ENCODE data around the gene SLC34A1. TPM values are rescaled to one million over a fixed set of nuclear protein-coding genes. Genes with fewer than 3 reads are reported as not detected.
"Not testable (repeated sequence)": the region's sequence is repeated elsewhere in the genome, so short reads cannot be mapped to it uniquely, and the experiment has no call there.

Gene SLC34A1
- total RNA-seq, 6 donors from 2014 or later, result not detected

DNA sequence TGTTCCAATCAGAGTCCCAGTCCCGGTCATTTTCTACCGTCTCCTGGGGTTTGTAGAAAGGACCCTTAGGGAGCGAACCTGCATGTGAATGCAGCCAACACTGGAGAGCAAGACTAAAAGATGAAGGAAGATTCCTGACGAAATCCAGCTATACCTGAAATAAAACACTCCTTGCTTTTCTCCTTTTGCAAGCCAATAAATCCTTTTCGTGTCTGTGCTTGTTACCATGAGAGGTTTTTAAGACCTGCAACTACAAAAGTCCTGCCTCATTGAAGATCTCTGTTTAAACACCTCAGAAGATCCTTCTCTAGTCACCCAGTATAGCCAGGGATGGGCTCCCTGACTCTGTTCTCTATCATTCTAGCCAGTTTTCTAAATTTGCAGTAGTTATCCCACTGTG is 10.0 kb upstream of the SLC34A1 start:
- TF ChIP-seq EP300 (IDR thresholded peaks at IDR 0.05), result no peak
- no peak for TF ChIP-seq POLR2AphosphoS5 (IDR thresholded peaks at IDR 0.05)
- TF ChIP-seq, protein P1, sequence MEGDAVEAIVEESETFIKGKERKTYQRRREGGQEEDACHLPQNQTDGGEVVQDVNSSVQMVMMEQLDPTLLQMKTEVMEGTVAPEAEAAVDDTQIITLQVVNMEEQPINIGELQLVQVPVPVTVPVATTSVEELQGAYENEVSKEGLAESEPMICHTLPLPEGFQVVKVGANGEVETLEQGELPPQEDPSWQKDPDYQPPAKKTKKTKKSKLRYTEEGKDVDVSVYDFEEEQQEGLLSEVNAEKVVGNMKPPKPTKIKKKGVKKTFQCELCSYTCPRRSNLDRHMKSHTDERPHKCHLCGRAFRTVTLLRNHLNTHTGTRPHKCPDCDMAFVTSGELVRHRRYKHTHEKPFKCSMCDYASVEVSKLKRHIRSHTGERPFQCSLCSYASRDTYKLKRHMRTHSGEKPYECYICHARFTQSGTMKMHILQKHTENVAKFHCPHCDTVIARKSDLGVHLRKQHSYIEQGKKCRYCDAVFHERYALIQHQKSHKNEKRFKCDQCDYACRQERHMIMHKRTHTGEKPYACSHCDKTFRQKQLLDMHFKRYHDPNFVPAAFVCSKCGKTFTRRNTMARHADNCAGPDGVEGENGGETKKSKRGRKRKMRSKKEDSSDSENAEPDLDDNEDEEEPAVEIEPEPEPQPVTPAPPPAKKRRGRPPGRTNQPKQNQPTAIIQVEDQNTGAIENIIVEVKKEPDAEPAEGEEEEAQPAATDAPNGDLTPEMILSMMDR (IDR thresholded peaks at IDR 0.05), result no peak
- TF ChIP-seq POLR2A (IDR thresholded peaks at IDR 0.05), result no peak
- peaks cover 16 to 32% (median 21%) of the 10 kb centered on the region in 4 donors for H3K4me1 ChIP-seq
- ATAC-seq (ENCODE audit: low FRiP score in 2 of 2) (no peak), DNase-seq (no peak)
- no peaks in the 10 kb centered on the region for H3K9me3 ChIP-seq
- WGBS, 2 donors, result 78 to 81% methylated on average over 5 of the region's 5 CpGs
- no peaks in the 10 kb centered on the region for H3K36me3 ChIP-seq
- no peak overlapping the region for H3K27ac ChIP-seq
- no peak overlapping the region for H3K4me3 ChIP-seq
- H3K27me3 ChIP-seq, result no peaks in the 10 kb centered on the region

DNA sequence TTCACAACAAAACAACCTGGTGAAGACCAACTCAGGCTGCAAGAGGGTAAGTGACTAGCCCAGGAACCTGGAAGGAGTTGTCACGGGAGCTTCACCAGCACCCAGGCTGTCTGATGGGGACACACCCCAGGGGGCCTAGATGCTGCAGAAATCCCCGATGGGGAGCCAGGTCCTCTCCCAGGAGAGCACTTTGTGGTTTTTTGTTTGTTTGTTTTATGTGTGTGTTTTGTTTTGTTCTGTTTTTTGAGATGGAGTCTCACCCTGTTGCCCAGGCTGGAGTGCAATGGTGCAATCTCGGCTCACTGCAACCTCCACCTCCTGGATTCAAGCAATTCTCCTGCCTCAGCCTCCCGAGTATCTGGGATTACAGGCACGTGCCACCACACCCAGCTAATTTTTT is 8.7 kb upstream of the SLC34A1 start:
- 74 to 77% methylated on average over 5 of the region's 5 CpGs for WGBS, 2 donors
- H3K4me3 ChIP-seq; ATAC-seq (ENCODE audit: low FRiP score in 2 of 2): not testable (repeated sequence)

DNA sequence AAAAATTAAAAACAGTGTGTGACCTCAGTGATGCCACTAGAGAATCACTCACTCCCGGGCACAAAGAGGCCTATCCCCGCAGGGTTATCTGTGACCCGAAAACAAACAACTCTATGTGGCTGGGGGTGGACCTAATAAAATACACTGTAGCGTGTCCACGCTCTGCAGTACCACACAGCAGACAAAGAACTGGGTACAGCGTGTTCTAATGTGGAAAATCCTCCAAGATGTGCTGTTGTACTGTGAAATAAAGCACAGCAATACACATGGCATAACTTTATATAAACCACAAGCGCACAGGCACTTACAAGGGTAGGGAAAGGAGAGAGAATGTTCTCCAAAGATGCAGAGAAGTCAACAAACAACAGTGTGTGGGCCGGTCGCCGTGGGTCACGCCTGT is 8.1 kb upstream of the SLC34A1 start:
- Histone ChIP-seq H3K4me1 (peaks cover 13 to 21% (median 16%) of the 10 kb centered on the region in 4 donors), H3K9me3 (no peaks in the 10 kb centered on the region), H3K27ac (no peak overlapping the region), H3K4me3 (no peak overlapping the region), H3K27me3 (no peaks in the 10 kb centered on the region), H3K36me3 (no peaks in the 10 kb centered on the region)
- no peak for ATAC-seq (ENCODE audit: low FRiP score in 2 of 2)
- TF ChIP-seq EP300 (IDR thresholded peaks at IDR 0.05) (no peak), POLR2A (IDR thresholded peaks at IDR 0.05) (no peak), POLR2AphosphoS5 (IDR thresholded peaks at IDR 0.05) (no peak)
- TF ChIP-seq, protein P1 (IDR thresholded peaks at IDR 0.05), result no peak
- DNase-seq, result no peak
- WGBS, 2 donors, result 80 to 91% methylated on average over 11 of the region's 11 CpGs

More for the DNA sequence above, 8.7 kb upstream of the SLC34A1 start:
- not testable (repeated sequence) for H3K27me3 ChIP-seq, H3K36me3 ChIP-seq, H3K27ac ChIP-seq, H3K9me3 ChIP-seq, DNase-seq
- H3K4me1 ChIP-seq, result peaks cover 15 to 27% (median 17%) of the 10 kb centered on the region in 4 donors

DNA sequence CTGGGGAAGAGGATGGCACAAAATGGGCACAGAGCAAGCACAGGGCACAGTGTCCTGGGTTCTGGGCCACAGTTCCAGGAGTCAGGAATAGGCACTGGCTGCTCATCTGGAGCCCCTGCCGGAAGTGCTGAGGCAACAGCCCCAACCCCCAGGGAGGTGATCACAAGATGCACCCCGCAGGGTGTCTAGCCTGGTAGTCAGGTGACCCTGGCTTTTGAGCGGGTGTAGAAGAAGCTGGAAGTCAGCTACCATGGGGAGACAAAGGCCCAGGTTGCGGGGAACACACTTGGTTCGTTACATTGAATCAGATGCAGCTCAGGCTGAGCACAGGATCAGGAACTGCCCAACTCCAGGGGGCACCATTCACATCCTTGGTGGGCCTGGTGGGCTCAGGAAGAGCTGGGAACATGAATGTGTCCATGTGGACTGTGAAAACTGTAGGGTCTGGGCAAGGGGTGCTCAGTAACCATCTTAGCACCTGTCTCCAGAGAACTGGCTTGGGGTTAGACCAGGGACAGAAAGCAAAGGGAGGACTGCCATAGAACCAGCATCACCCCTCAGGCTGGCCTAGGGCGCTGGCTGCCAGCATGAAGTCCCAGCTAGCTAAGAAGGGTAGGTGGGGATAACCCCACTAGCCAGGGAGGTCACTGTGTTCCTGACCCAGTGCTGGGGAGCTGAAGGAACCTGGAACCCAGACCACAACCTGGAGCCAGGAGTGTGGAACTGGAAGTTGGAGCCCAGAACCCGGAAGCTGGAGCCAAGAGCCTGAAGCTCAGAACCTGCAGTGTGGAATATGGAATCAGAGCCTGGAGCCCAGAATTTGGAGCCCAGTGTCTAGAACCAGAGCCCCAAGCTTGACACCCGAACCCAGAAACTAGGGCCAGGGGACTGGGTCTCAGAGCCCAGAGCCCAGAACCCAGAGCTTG is 6.1 kb upstream of the SLC34A1 start:
- DNase-seq (no peak), ATAC-seq (ENCODE audit: low FRiP score in 2 of 2) (no peak)
- H3K4me3 ChIP-seq, result no peak overlapping the region
- no peak for TF ChIP-seq POLR2AphosphoS5 (IDR thresholded peaks at IDR 0.05)
- TF ChIP-seq POLR2A (IDR thresholded peaks at IDR 0.05), result no peak
- no peak for TF ChIP-seq EP300 (IDR thresholded peaks at IDR 0.05)
- TF ChIP-seq, protein P1 (IDR thresholded peaks at IDR 0.05), result no peak
- H3K4me1 ChIP-seq, result peaks cover 0 to 1% (median 0%) of the 10 kb centered on the region in 4 donors
- no peaks in the 10 kb centered on the region for H3K9me3 ChIP-seq
- no peak overlapping the region for H3K27ac ChIP-seq
- no peaks in the 10 kb centered on the region for H3K36me3 ChIP-seq
- 83 to 87% methylated on average over 6 to 8 of the region's 8 CpGs for WGBS, 2 donors
- no peaks in the 10 kb centered on the region for H3K27me3 ChIP-seq

DNA sequence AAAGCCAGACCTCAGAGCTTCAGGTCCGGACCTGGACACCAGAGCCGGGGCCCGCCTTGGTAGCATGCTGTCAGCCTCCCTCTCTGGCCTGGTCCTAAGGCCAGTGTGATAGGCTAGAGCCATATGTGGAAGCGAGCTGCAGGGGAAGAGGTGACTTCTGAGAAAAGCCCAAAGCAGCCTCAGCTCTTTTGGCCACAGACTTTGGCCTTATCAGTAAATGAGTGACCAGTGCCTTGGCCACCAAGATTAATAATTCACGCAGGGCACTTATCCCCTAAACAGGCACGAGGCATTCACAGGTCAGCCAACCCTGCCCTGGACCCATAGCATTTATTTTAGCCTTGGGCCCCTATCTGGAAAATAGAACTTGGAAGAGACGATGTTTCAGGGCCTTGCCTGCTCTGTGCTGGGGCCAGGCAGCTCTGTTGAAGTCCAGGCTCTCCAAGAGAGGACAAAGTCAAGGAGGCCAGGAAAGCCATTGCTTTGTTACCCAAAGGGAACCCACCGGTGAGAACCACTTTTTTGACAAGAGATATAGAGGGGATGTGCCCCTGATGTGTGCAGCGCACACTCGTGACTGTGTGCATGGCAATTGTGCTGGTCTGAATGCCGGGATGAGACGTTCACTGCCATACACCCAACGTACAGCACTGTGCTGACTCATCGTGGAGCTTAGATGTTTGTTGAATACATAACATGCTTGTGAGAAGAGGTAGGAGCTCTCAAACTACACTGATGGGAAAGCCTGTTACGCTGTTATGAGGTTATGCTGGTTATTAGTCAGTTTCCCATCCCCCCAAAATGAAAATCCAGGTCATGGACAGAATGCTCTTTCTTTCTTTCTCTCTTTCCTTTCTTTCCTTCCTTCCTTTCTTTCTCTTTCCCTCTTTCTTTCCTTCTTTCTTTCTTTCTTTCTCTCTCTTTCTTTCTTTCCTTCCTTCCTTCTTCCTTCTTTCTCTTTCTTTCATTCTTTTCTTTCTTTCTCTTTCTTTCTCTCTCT is 5.0 kb upstream of the SLC34A1 start:
- Histone ChIP-seq H3K9me3 (no peaks in the 10 kb centered on the region), H3K27ac (no peak overlapping the region), H3K4me1 (no peaks in the 10 kb centered on the region), H3K4me3 (no peak overlapping the region), H3K36me3 (no peaks in the 10 kb centered on the region), H3K27me3 (no peaks in the 10 kb centered on the region)
- TF ChIP-seq, protein P1 (IDR thresholded peaks at IDR 0.05), result no peak
- TF ChIP-seq POLR2A (IDR thresholded peaks at IDR 0.05), result no peak
- no peak for TF ChIP-seq POLR2AphosphoS5 (IDR thresholded peaks at IDR 0.05)
- TF ChIP-seq EP300 (IDR thresholded peaks at IDR 0.05), result no peak
- 67 to 72% methylated on average over 10 to 15 of the region's 15 CpGs for WGBS, 2 donors
- no peak for ATAC-seq (ENCODE audit: low FRiP score in 2 of 2)
- no peak for DNase-seq

All from upper lobe of left lung (tissue), 6 donors.